Subcutaneous abdominal adipose tissue (tissue), 5 donors: ENCODE measurements around the gene UGT1A6.

Experiments
- H3K27ac ChIP-seq: one replicate; pipeline ENCODE4 v1.7.0; 2013; ENCODE audit warnings: low read depth, mild to moderate bottlenecking, inconsistent platforms, low read length, moderate library complexity
- H3K27me3 ChIP-seq, 5 donors: one replicate each; pipeline ENCODE4 v1.7.0; 2013; ENCODE audit warnings: low read length in 5 of 5, inconsistent platforms in 1 of 5; ENCODE audit not compliant: control insufficient read depth in 5 of 5, insufficient read depth in 4 of 5
- H3K36me3 ChIP-seq, 5 donors: one replicate each; pipeline ENCODE4 v1.7.0; 2013; ENCODE audit warnings: low read length in 5 of 5; ENCODE audit not compliant: control insufficient read depth in 5 of 5, insufficient read depth in 5 of 5
- H3K4me1 ChIP-seq, 5 donors: one replicate each; pipeline ENCODE4 v1.7.0; 2013; ENCODE audit warnings: low read length in 5 of 5, mild to moderate bottlenecking in 3 of 5, moderate library complexity in 1 of 5; ENCODE audit not compliant: control insufficient read depth in 5 of 5, insufficient read depth in 5 of 5
- H3K4me3 ChIP-seq, 5 donors: one replicate each; pipeline ENCODE4 v1.7.0; 2013; ENCODE audit warnings: low read length in 5 of 5, low read depth in 1 of 5
- H3K9ac ChIP-seq, 5 donors: one replicate each; pipeline ENCODE4 v1.7.0; 2013; ENCODE audit warnings: low read length in 5 of 5, mild to moderate bottlenecking in 4 of 5, moderate library complexity in 3 of 5
- H3K9me3 ChIP-seq, 5 donors: one replicate each; pipeline ENCODE4 v1.7.0; 2013; ENCODE audit warnings: low read length in 5 of 5; ENCODE audit not compliant: control insufficient read depth in 5 of 5
- donor health status: healthy.
- donor health status: healthy.
- donor health status: healthy.
- donor health status: healthy.
- donor health status: healthy.

Gene UGT1A6

GRCh38 chr2:233778030-233778429, 85.3 kb downstream of the UGT1A6 start, which contains the start of gene MROH2A:
Gene MROH2A (plus strand): TSS chr2:233778330. CDS start chr2:233779359, 1,029 bp downstream.
- no peak within 1 kb of the TSS for H3K27ac ChIP-seq
- no peak within 1 kb of the TSS for H3K4me3 ChIP-seq
- H3K36me3 ChIP-seq = no peaks in the 10 kb centered on the region
- no peaks in the 10 kb centered on the region for H3K27me3 ChIP-seq
- H3K9ac ChIP-seq = no peak within 1 kb of the TSS
- no peaks in the 10 kb centered on the region for H3K4me1 ChIP-seq
- H3K9me3 ChIP-seq = peaks cover 5 to 13% (median 8%) of the 10 kb centered on the region in 5 donors

GRCh38 chr2:233779722-233780121, 87.0 kb downstream of the UGT1A6 start:
- Histone ChIP-seq H3K4me1 (no peaks in the 10 kb centered on the region), H3K9me3 (peaks cover 5 to 13% (median 8%) of the 10 kb centered on the region in 5 donors)

DNA sequence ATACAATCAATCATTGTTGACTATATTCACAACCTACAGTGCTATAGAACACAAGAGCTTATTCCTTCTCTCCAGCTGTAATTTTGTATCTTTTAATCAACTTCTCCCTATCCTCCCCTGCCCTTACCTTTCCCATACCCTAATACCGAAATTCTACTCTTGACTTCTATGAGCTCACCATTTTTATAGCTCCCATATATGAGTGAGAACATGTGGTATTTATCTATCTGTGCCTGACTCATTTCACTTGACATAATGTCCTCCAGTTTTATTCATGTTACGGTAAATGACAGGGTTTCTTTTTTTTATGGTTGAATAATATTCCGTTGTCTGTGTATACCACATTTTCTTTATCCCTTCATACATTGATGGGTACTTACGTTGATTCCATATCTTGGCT, 88.1 kb downstream of the UGT1A6 start:
- Histone ChIP-seq H3K27me3 (no peaks in the 10 kb centered on the region), H3K9me3 (peaks cover 5 to 9% (median 8%) of the 10 kb centered on the region in 5 donors)

More at GRCh38 chr2:233779722-233780121, 87.0 kb downstream of the UGT1A6 start:
- Histone ChIP-seq H3K27ac (no peak overlapping the region), H3K9ac (no peak overlapping the region), H3K36me3 (no peaks in the 10 kb centered on the region), H3K4me3 (no peak overlapping the region), H3K27me3 (no peaks in the 10 kb centered on the region)

GRCh38 chr2:233789554-233789953, 96.9 kb downstream of the UGT1A6 start:
- peak overlapping the region in 1 of 5 donors; percentile 26 for H3K4me3 ChIP-seq
- H3K27ac ChIP-seq = no peak overlapping the region
- no peaks in the 10 kb centered on the region for H3K9me3 ChIP-seq
- H3K36me3 ChIP-seq = no peaks in the 10 kb centered on the region
- H3K27me3 ChIP-seq = peaks cover 0 to 3% (median 0%) of the 10 kb centered on the region in 5 donors
- H3K4me1 ChIP-seq = no peaks in the 10 kb centered on the region
- no peak overlapping the region for H3K9ac ChIP-seq

More for the DNA sequence above, 88.1 kb downstream of the UGT1A6 start:
- H3K27ac ChIP-seq = no peak overlapping the region
- H3K9ac ChIP-seq = no peak overlapping the region
- no peak overlapping the region for H3K4me3 ChIP-seq
- H3K4me1 ChIP-seq = no peaks in the 10 kb centered on the region
- no peaks in the 10 kb centered on the region for H3K36me3 ChIP-seq

DNA sequence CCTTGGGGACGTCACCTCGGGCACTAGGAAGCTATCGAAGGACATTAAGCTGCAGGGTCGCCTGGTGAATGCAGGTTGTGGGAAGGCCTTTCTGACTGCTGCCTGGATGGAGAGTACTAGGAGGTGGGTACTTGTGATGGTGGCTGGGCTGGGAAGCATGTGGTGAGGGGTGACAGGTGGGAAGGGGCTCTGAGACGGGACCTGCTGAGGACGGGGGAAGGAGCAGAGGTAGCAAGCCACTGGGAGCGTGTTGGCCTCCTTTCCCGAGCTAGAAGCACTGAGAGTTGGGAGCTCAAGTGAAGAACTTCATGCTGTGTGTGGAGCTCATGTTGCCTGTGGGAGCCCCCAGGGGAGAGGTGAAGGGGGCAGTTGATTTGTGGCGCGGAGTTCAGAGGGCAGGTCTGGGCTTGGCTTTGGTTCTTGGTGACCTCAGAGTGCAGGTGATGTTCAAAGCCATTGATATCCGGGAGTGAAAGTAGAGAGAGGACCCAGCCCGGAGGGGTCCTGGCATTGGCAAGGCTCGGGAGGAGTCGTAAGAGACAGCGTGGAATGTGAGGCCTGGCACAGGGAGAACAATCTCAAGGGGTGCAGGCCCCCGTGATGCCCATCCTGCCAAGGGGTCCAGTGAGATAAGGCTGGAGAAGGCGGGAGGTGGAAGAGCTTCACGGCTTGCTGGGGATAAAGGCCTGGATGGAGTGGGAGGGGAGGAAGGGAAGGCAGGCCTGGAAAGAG, 98.6 kb downstream of the UGT1A6 start:
- no peaks in the 10 kb centered on the region for H3K36me3 ChIP-seq
- H3K27ac ChIP-seq = no peak overlapping the region
- H3K9ac ChIP-seq = no peak overlapping the region
- peaks cover 0 to 3% (median 0%) of the 10 kb centered on the region in 5 donors for H3K27me3 ChIP-seq
- no peaks in the 10 kb centered on the region for H3K9me3 ChIP-seq
- no peaks in the 10 kb centered on the region for H3K4me1 ChIP-seq
- H3K4me3 ChIP-seq = no peak overlapping the region

- Histone ChIP-seq H3K36me3 (no peaks in the 10 kb centered on the region), H3K4me1 (no peaks in the 10 kb centered on the region), H3K9me3 (no peaks in the 10 kb centered on the region), H3K9ac (no peak overlapping the region), H3K27ac (no peak overlapping the region), H3K4me3 (no peak overlapping the region), H3K27me3 (peaks cover 0 to 3% (median 0%) of the 10 kb centered on the region in 5 donors)
Observed at GRCh38 chr2:233791883-233792329, 99.2 kb downstream of the UGT1A6 start.

DNA sequence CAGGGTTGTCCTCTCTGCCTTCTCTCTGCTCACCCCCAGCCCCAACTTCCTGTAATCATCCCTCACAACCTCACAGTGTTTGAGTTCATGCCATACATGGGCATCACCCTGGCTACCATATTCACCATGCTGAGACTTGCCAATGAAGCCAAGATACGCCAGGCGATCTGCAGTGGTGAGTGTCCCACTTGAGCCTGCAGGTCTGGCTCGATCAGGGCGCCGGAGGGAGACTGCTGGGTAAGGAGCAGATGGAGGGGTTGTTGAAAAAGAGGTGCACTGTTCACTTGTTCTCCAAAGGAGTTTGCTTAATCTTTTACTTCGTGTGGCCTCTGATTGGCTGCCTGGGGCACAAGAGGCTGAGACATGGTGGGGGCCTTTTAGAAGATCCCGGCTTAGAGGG, 100.0 kb downstream of the UGT1A6 start:
- no peak overlapping the region for H3K9ac ChIP-seq
- H3K4me3 ChIP-seq = no peak overlapping the region
- no peaks in the 10 kb centered on the region for H3K9me3 ChIP-seq
- H3K36me3 ChIP-seq = no peaks in the 10 kb centered on the region
- no peaks in the 10 kb centered on the region for H3K4me1 ChIP-seq
- no peak overlapping the region for H3K27ac ChIP-seq
- H3K27me3 ChIP-seq = peaks cover 0 to 3% (median 0%) of the 10 kb centered on the region in 5 donors

DNA sequence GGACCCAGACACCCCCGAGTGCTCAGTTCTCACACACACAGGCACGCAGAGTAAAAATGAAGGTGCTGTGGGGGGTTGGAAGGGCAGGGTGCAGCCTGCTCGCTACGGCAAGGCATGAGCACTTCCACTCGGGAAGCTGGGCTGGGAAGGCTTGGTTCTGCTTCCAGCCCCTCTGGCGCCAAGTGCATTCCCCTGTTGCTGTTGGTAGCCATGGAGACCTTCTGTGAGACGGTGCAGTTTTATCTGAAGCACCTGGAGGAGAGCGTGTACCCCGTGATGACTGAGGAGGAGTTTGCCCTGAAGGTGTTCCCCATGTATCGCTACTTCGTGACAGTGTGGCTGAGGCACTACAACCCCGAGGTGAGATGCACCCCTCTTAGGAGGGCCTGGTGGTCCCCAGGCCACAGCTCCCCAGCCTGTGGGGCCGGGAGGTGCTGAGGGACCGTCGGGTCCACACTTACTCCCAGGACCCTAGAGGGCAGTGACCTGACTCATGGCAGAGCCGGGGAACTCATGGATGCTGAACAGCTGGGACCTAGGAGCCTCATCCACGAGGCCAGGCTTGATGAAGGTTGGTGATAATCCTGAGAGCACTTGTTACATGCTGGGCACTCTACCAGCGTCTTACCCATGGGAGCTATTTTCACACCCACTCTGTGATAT, 100.9 kb downstream of the UGT1A6 start:
- H3K27ac ChIP-seq = no peak overlapping the region
- H3K4me3 ChIP-seq = no peak overlapping the region
- no peaks in the 10 kb centered on the region for H3K9me3 ChIP-seq
- H3K9ac ChIP-seq = no peak overlapping the region
- peaks cover 0 to 3% (median 0%) of the 10 kb centered on the region in 5 donors for H3K27me3 ChIP-seq
- no peaks in the 10 kb centered on the region for H3K36me3 ChIP-seq
- H3K4me1 ChIP-seq = no peaks in the 10 kb centered on the region

GRCh38 chr2:233794128-233794658, 101.5 kb downstream of the UGT1A6 start:
- peaks cover 0 to 3% (median 0%) of the 10 kb centered on the region in 5 donors for H3K27me3 ChIP-seq
- no peaks in the 10 kb centered on the region for H3K4me1 ChIP-seq
- no peak overlapping the region for H3K9ac ChIP-seq
- no peak overlapping the region for H3K27ac ChIP-seq
- H3K4me3 ChIP-seq = no peak overlapping the region
- H3K9me3 ChIP-seq = no peaks in the 10 kb centered on the region
- H3K36me3 ChIP-seq = no peaks in the 10 kb centered on the region

GRCh38 chr2:233795735-233796171, 103.1 kb downstream of the UGT1A6 start:
- Histone ChIP-seq H3K27ac (no peak overlapping the region), H3K4me3 (no peak overlapping the region), H3K9ac (no peak overlapping the region), H3K27me3 (peaks cover 0 to 3% (median 3%) of the 10 kb centered on the region in 5 donors), H3K9me3 (no peaks in the 10 kb centered on the region), H3K4me1 (no peaks in the 10 kb centered on the region), H3K36me3 (no peaks in the 10 kb centered on the region)
